Stimulated activated naive B cell treated with anti-CD40 and anti-IgM and Interleukin-4, amounts not matched to agents 10 μg/mL and 1 μg/mL and 100 μg/mL, for 72 hours (primary cell): ENCODE measurements around the gene MRO.
"Not testable (repeated sequence)": the region's sequence is repeated elsewhere in the genome, so short reads cannot be mapped to it uniquely, and the experiment has no call there.

ENCODE experiments used
- ATAC-seq, 2 donors: fragments of 150-1000 bp; cut with Tn5 transposase; replicated peaks; 2 replicates each; pipeline ENCODE4 v1.10.0; 2021; ENCODE audit warnings: moderate library complexity in 1 of 2
- DNase-seq: peaks from one replicate; pipeline ENCODE4 v3.0.0; 2021
- H3K27ac Mint-ChIP-seq: one replicate; pipeline ENCODE4 v1.8.0; 2022; ENCODE audit warnings: mild to moderate bottlenecking, mixed read lengths
- H3K27me3 Mint-ChIP-seq, 2 donors: one replicate each; pipeline ENCODE4 v1.8.0; 2022; ENCODE audit warnings: mixed read lengths in 2 of 2
- H3K36me3 Mint-ChIP-seq, 2 donors: one replicate each; pipeline ENCODE4 v1.8.0; 2022; ENCODE audit warnings: mixed read lengths in 2 of 2, mild to moderate bottlenecking in 1 of 2
- H3K4me1 Mint-ChIP-seq, 2 donors: one replicate each; pipeline ENCODE4 v1.8.0; 2022; ENCODE audit warnings: mixed read lengths in 2 of 2, mild to moderate bottlenecking in 1 of 2
- H3K4me3 Mint-ChIP-seq, 2 donors: one replicate each; pipeline ENCODE4 v1.8.0; 2022; ENCODE audit warnings: mild to moderate bottlenecking in 2 of 2, mixed read lengths in 2 of 2, moderate library complexity in 1 of 2
- H3K9me3 Mint-ChIP-seq, 2 donors: one replicate each; pipeline ENCODE4 v1.8.0; 2022; ENCODE audit warnings: mixed read lengths in 2 of 2, mild to moderate bottlenecking in 1 of 2

Gene MRO

DNA sequence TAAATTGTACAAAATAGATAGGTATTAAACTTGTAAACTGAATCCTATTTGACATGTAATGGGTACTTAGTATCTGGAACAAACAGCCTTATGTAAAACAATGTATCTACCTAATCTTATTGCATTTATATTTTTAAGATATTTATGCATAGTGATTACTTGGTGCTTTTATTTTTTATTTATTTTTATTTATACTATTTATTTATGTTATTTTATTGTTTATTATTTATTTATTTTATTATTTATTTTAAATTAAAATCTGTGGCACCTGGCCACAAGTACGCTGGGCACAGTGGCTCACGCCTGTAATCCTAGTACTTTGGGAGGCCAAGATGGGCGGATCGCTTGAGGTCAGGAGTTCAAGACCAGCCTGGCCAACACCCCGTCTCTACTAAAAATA lies 26.9 kb downstream of the MRO start:
- no peak overlapping the region for H3K27ac Mint-ChIP-seq
- H3K36me3 Mint-ChIP-seq, result no peaks in the 10 kb centered on the region
- DNase-seq (no peak), ATAC-seq (no peak)
- H3K4me3 Mint-ChIP-seq, result no peak overlapping the region
- H3K27me3 Mint-ChIP-seq, result peaks cover 18 to 24% of the 10 kb centered on the region in 2 donors
- no peaks in the 10 kb centered on the region for H3K4me1 Mint-ChIP-seq
- no peaks in the 10 kb centered on the region for H3K9me3 Mint-ChIP-seq

DNA sequence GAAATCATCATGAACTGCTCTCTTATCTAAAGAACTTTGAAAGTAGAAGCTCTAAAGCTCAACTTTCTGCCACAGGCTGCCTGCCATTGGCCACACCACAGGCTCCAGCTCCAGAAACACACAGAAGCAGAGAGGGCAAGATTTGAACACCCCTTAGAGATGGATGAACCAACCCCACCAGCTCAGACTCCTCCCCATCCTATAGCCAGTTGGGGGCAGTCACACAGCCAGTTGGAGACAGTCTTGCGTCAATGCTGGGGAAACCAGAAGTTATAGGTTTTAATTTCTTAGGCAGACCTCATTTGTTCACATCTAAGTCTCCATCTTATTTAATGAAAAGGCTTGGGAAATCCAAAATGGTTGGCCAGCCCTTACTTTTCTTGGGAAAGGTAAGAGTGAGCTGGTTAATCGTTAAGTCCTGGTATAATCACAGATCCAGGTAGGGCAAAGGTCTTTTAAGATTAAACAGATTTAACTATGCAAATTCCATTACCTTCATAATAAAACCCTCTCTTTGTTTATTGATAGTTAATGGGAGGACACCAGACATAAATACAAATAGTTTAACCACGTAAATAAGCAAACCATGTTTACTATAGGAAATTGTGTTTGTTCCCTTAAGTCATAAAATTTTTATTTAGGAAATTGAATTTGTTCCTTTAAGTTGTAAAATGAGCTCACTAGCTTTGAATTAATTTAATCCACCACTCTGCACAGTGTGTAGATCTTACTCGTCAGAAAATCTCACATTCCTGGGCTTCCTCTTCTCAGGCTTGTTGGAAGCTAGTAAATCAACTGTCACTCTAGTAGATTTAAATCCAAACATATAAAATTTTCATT lies 28.0 kb downstream of the MRO start:
- DNase-seq (no peak), ATAC-seq (no peak)
- no peaks in the 10 kb centered on the region for H3K4me1 Mint-ChIP-seq
- H3K9me3 Mint-ChIP-seq, result no peaks in the 10 kb centered on the region
- H3K36me3 Mint-ChIP-seq, result no peaks in the 10 kb centered on the region
- H3K4me3 Mint-ChIP-seq, result no peak overlapping the region
- H3K27me3 Mint-ChIP-seq, result peaks cover 14 to 15% of the 10 kb centered on the region in 2 donors
- H3K27ac Mint-ChIP-seq, result no peak overlapping the region

DNA sequence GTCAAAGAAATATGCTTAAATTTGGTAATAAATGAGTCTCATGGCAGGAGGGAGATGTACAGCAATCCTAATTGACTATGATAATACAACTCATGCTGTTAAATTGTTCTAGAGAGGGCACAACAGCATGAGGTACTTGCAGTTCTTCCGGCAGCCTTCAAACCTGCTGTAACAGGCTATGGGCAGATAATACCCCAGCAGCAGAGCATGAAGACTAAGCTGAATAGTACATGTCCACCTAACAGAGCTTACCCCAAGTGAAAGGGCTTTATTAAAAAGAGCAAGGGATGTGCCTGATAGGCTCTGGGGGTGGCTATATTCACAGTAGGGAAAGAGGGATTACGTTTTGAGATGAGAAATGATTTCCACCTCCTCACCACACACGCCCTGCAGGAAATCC lies 28.9 kb downstream of the MRO start:
- no peaks in the 10 kb centered on the region for H3K4me1 Mint-ChIP-seq
- ATAC-seq (no peak), DNase-seq (no peak)
- H3K27ac Mint-ChIP-seq, result no peak overlapping the region
- H3K27me3 Mint-ChIP-seq, result peaks cover 8 to 15% of the 10 kb centered on the region in 2 donors
- no peaks in the 10 kb centered on the region for H3K36me3 Mint-ChIP-seq
- no peaks in the 10 kb centered on the region for H3K9me3 Mint-ChIP-seq
- no peak overlapping the region for H3K4me3 Mint-ChIP-seq

DNA sequence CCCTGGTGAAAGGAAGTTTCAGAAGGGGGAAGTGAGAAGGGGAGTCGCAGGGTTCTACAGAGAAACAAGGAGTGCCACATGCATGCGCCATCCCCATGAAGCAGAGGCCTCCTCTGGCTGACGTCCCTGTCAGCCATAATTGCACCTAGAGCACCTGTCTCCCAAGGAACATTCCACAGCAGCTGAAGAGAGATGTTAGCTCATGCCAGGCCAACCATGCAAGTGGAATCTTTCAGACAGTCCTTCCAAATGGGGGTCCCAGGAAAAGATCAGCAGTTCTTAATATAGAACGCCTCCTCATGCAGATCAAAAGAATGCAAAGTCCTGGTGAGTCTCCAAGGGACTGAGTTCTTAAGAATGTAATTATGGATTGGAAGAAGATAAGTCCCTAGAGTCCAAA lies 29.6 kb downstream of the MRO start:
- H3K27ac Mint-ChIP-seq, result no peak overlapping the region
- DNase-seq, result no peak
- H3K9me3 Mint-ChIP-seq, result no peaks in the 10 kb centered on the region
- no peaks in the 10 kb centered on the region for H3K36me3 Mint-ChIP-seq
- ATAC-seq, result no peak
- no peaks in the 10 kb centered on the region for H3K4me1 Mint-ChIP-seq
- H3K27me3 Mint-ChIP-seq, result peaks cover 4 to 10% of the 10 kb centered on the region in 2 donors
- no peak overlapping the region for H3K4me3 Mint-ChIP-seq

DNA sequence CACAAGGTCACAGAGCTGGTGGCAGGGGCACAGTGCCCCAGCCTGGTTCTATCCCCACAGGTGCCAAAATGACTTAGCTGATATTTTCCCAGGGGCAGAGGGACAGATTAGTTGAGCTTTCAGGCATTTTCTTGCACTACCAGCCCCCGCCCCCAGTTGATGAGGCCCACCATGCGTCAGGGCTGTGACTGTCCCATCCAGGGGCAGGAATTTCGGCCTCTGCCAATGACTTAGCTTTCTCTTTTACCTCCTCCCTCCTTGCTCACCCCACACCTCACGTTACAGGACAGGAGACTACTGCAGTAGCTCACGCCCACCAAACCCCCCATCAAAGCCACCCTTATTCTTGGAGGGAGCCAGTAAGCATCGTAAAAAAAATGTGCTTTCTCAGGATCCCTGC lies 31.5 kb downstream of the MRO start:
- H3K36me3 Mint-ChIP-seq, result no peaks in the 10 kb centered on the region
- H3K4me1 Mint-ChIP-seq, result no peaks in the 10 kb centered on the region
- ATAC-seq (no peak), DNase-seq (no peak)
- no peak overlapping the region for H3K4me3 Mint-ChIP-seq
- no peaks in the 10 kb centered on the region for H3K9me3 Mint-ChIP-seq
- H3K27me3 Mint-ChIP-seq, result peaks cover 4 to 10% of the 10 kb centered on the region in 2 donors
- H3K27ac Mint-ChIP-seq, result no peak overlapping the region

DNA sequence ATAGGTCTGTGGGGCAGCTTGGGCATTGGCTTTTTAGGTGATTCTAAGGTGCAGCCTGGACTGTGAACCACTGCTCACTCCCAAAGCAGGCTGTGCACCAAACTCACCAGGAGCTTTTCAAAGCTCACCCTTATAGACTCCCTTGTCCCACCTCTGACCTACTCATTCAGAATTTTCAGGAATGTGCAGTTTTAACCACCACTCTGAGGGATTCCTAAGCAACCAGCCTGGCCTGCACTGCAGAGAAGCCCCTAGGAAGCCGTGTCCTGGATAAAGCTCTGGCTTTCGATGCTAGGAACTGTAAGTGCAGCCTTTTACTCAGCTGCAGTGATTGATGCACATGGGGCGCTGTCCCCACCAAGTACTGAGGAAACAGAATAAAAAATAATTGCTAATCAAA lies 33.0 kb downstream of the MRO start:
- ATAC-seq (no peak), DNase-seq (no peak)
- Mint-ChIP-seq H3K4me3 (no peak overlapping the region), H3K27ac (no peak overlapping the region), H3K9me3 (peaks cover 0 to 2% of the 10 kb centered on the region in 2 donors), H3K27me3 (peaks cover 7 to 10% of the 10 kb centered on the region in 2 donors), H3K36me3 (no peaks in the 10 kb centered on the region), H3K4me1 (no peaks in the 10 kb centered on the region)

DNA sequence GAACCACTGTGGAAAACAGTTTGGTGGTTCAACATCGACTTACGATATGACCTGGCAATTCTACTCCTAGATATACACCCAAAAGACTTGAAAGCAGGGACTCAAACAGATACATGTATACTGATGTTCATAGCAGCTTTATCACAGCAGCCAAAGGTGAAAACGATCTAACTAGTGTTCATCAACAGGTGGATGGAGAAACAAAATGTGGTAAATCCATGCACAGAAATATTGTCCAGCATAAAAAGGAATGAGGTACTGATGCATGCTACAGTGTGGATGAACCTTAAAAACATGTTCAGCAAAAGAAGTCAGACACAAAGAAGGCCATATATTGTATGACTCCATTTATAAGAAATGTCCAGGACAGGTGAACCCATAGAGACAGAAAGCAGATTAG lies 36.3 kb downstream of the MRO start:
- peaks cover 4% of the 10 kb centered on the region in 2 donors for H3K27me3 Mint-ChIP-seq
- H3K36me3 Mint-ChIP-seq, result no peaks in the 10 kb centered on the region
- no peak overlapping the region for H3K27ac Mint-ChIP-seq
- no peak overlapping the region for H3K4me3 Mint-ChIP-seq
- peaks cover 0 to 2% of the 10 kb centered on the region in 2 donors for H3K9me3 Mint-ChIP-seq
- DNase-seq (no peak), ATAC-seq (no peak)
- no peaks in the 10 kb centered on the region for H3K4me1 Mint-ChIP-seq

DNA sequence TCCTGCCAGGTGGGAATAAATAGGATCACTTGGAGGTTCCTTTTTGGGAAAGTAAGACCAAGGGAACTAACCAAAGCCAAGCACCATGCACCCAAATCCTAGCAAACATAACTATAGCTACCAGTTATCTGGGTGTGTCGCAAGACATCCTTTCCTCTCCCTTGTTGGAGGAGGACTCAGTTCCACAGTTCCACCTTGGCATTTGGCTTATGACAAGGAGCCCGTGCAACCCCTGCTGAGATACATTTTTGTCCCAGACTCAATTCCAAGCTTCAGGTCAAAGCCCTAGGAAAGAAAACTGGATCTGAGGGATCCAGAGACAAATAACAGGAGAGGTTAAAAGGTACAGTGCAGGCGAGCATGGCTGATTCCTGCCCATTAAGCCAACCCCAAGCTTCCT lies 40.8 kb downstream of the MRO start:
- not testable (repeated sequence) for H3K36me3 Mint-ChIP-seq, ATAC-seq, H3K4me3 Mint-ChIP-seq

DNA sequence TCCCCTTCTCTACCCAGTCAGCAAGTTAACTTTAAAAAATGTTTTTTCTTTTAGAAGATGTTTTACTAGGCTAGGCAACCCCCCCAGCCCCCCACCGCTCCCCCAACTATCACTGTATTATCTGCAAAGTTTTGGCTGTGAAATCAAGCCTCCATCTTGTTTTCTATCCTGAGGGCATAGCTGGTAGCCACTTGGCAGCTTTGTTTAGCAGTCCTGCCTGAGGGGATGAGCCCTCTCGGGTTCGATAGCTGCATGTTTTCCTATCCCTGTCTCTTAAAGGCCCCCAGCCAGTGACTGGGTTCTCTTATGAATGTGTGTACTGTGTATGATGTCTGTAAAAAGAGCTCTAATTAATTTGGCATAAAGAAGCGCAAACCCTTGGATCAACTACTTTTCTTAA lies 43.4 kb downstream of the MRO start:
- Mint-ChIP-seq H3K4me3 (no peak overlapping the region), H3K27ac (no peak overlapping the region), H3K27me3 (peaks cover 6 to 16% of the 10 kb centered on the region in 2 donors), H3K4me1 (no peaks in the 10 kb centered on the region), H3K36me3 (no peaks in the 10 kb centered on the region), H3K9me3 (peaks cover 0 to 7% of the 10 kb centered on the region in 2 donors)
- ATAC-seq (no peak), DNase-seq (no peak)

More for the DNA sequence above, 40.8 kb downstream of the MRO start:
- peaks cover 0 to 11% of the 10 kb centered on the region in 2 donors for H3K27me3 Mint-ChIP-seq
- not testable (repeated sequence) for H3K4me1 Mint-ChIP-seq, DNase-seq, H3K27ac Mint-ChIP-seq, H3K9me3 Mint-ChIP-seq

DNA sequence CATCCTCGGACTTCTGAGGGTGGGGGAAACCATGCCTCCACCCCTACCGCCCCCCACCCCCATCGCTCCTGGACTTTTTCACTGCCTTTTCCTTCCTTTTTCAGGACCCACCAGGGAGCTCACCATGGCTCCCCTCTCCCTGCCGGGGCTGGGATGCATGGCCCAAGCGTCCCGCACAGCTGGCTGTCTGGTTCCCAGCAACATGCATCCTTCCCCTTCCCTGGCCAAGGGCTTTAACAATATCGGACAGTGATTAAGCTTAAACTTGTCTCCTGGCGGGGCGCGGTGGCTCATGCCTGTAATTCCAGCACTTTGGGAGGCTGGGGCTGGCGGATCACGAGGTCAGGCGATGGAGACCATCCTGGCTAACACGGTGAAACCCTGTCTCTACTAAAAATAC lies 44.1 kb downstream of the MRO start:
- H3K4me3 Mint-ChIP-seq, result no peak overlapping the region
- DNase-seq (no peak), ATAC-seq (no peak)
- H3K4me1 Mint-ChIP-seq, result no peaks in the 10 kb centered on the region
- H3K27ac Mint-ChIP-seq, result no peak overlapping the region
- H3K27me3 Mint-ChIP-seq, result peaks cover 8 to 19% of the 10 kb centered on the region in 2 donors
- H3K36me3 Mint-ChIP-seq, result peaks cover 0 to 1% of the 10 kb centered on the region in 2 donors
- H3K9me3 Mint-ChIP-seq, result peaks cover under 1 to 8% of the 10 kb centered on the region in 2 donors

DNA sequence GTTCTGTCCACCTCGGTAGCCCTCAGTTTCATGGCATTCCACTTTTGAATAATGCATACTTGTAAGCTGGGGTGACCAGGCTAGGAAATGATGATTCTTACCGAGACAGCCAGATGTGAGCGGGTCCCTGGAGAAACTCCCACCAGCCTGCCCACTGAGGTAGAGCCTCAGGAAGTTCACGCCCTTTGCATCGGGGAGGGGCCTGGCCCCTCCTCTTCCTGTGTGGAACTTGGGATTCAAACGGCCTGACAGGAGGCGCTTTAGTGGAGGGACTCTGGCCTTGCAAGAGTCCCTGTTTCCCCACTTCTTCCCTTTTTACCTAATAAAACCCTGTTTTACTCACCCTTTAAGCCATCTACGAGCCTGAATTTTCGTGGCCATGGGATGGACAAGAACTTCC lies 44.6 kb downstream of the MRO start:
- H3K36me3 Mint-ChIP-seq, result peaks cover 0 to 5% of the 10 kb centered on the region in 2 donors
- peaks cover 11 to 20% of the 10 kb centered on the region in 2 donors for H3K27me3 Mint-ChIP-seq
- peaks cover 6 to 11% of the 10 kb centered on the region in 2 donors for H3K9me3 Mint-ChIP-seq
- H3K27ac Mint-ChIP-seq, result no peak overlapping the region
- no peaks in the 10 kb centered on the region for H3K4me1 Mint-ChIP-seq
- DNase-seq (no peak), ATAC-seq (no peak)
- no peak overlapping the region for H3K4me3 Mint-ChIP-seq

DNA sequence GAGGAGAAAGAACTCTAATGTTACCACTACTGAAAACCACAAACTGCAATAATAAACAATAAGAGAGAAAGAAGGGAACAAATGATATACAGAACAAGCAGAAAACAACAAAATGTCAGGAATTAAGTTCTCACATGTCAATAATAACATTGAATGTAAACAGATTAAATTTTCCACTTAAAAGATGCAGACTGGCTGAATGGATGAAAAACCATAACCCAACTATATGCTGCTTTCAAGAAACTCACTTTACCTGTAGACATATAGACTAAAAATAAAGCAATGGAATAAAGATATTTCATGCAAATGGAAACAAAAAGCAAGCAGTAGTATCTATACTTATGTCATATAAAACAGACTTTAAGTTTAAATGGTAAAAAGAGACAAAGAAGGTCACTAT lies 50.4 kb downstream of the MRO start:
- Mint-ChIP-seq H3K4me3 (no peak overlapping the region), H3K36me3 (peaks cover 8 to 32% of the 10 kb centered on the region in 2 donors), H3K9me3 (peaks cover 41 to 42% of the 10 kb centered on the region in 2 donors), H3K4me1 (no peaks in the 10 kb centered on the region), H3K27me3 (peaks cover 23 to 26% of the 10 kb centered on the region in 2 donors), H3K27ac (no peak overlapping the region)
- DNase-seq (no peak), ATAC-seq (no peak)

DNA sequence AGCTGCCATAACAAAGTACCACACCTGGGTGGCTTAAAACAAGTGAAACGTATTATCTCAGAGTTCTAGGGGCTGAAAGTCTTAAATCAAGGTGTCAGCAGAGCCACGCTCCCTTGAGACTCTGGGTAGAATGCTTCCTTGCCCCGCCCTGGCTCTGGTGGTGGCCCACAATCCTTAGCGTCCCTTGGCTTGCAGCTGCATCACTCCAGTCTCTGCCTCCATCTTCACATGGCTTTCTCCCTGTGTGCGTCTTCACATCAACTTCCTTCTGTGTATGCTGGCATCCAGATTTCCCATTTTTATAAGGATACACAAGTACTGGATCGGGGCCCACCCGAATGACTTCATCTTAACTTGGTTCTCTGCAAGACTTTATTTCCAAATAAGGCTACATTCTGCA lies 62.5 kb downstream of the MRO start:
- H3K36me3 Mint-ChIP-seq, result no peaks in the 10 kb centered on the region
- ATAC-seq, result no peak
- no peaks in the 10 kb centered on the region for H3K4me1 Mint-ChIP-seq
- H3K27me3 Mint-ChIP-seq, result peaks cover 24 to 44% of the 10 kb centered on the region in 2 donors
- H3K9me3 Mint-ChIP-seq, result peaks cover 0 to 1% of the 10 kb centered on the region in 2 donors
- H3K4me3 Mint-ChIP-seq, result no peak overlapping the region
- no peak overlapping the region for H3K27ac Mint-ChIP-seq
- DNase-seq, result no peak

DNA sequence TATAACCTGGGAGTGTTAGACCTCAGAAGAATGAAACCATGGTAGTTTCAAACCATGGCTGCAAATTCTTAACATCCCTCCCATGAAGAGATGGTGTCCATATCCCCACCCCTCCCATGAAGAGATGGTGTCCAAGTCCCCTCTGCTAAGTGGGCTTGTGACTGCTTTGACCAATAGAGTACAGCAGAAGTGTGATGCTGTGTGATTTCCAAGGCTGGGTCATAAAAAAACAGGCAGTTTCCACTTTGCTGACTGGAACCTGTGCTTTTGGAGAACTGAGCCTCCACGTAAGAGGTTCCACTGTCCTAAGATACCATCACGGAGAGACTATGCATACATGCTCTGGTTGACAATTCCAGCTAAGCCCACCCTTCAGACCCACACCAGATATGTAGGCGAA lies 65.5 kb downstream of the MRO start:
- Mint-ChIP-seq H3K27ac (no peak overlapping the region), H3K36me3 (no peaks in the 10 kb centered on the region), H3K4me1 (no peaks in the 10 kb centered on the region), H3K27me3 (peaks cover 39 to 49% of the 10 kb centered on the region in 2 donors), H3K9me3 (peaks cover 0 to 1% of the 10 kb centered on the region in 2 donors), H3K4me3 (no peak overlapping the region)
- ATAC-seq, result no peak
- DNase-seq, result no peak

DNA sequence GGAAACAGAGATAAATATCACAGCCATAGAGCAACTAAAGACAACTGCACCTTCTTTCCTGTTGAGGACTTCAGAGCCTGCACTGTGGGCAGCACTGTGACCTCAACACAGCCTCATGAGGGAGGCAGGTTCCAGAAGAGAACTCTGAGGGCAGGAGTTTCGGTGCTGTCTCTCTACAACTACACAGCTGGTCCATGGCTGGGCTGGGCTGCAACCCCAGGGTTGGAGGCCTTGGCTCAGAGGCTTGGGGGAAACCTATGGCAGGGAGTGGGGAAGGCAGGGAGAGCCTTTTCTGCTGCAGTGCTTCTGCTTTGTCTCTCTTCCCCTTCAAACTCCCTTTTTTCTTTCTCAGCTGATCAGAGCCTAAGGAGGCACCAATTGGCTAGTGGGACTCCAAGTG lies 66.5 kb downstream of the MRO start:
- peaks cover 0 to 1% of the 10 kb centered on the region in 2 donors for H3K9me3 Mint-ChIP-seq
- ATAC-seq, result no peak
- no peak for DNase-seq
- H3K4me3 Mint-ChIP-seq, result no peak overlapping the region
- no peaks in the 10 kb centered on the region for H3K36me3 Mint-ChIP-seq
- H3K27me3 Mint-ChIP-seq, result peaks cover 49% of the 10 kb centered on the region in 2 donors
- H3K27ac Mint-ChIP-seq, result no peak overlapping the region
- no peaks in the 10 kb centered on the region for H3K4me1 Mint-ChIP-seq
